ENCODE measurements around the gene GSTP1.
A peak's percentile ranks its signal among the peaks of the same experiment; 100 is the strongest.
"Not testable (repeated sequence)": the region's sequence is repeated elsewhere in the genome, so short reads cannot be mapped to it uniquely, and the experiment has no call there.

The GSTP1 gene

DNA sequence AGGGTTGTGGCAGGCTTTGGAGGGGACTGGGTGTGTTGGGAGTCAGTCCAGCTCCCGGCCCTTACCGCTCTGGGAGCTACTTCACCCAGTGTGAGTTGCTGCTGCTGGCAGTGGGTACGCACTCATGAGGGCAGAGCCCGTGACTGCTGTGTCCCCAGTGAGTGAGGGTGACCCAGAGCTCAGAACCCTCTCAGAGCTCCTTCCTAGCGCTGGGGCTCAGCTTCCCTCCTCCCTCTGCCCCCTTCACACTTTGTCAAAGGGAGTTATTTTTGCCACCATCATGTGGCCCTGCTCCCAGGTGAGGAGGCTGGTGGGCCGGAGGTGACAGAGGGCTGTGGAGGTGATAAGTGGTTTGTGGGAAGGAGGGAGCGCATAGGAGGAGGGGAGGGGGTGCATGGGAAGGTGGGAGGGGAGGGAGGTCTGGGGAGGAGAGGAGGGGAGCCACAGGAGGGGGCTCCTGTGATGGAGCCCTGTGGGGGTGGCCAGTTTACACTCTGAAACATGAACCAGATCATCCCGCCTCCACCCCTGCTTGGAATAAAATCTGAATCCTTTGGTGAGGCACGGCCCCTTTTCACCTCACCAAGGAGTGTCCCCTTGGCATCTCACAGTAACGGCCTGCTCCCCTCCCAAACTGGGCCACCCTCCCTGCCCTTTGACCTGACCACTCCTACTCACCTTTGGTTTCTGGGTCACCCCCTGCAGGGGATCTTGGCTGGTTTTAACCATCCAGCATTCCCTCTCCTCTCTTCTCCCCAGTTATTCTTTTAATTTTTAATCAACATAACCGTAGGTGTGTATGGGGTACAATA, 33.0 kb downstream of the GSTP1 start:
- no peak for DNase-seq

DNA sequence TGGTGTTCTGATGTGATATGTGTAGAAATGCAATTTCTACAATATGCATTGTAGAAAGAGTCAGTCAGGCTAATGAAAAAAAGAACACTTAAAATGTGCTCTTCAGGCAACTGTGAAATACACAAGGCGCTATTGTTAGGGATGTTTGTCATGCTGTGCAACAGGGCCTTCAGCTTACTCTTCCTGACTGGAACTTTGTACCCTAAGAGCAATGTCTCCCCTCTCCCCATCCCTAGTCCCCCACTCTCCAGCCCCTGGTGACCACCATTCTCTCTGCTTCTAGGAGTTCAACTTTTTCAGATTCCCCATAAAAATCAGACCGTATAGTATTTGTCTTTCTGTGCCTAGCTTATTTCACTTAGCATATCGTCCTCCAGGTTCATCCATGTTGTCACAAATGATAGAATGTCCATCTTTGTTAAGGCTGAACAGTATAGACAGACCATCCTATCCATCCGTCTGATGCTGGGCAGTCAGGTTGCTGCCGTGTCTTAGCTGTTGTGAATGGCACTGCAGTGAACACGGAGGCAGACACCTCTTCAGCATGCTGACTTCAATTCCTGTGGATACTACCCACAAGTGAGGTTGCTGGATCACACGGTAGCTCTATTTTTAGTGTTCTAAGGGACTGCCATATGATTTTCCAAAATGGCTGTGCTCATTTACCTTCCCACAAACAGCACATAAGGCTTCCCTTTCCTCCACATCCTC, 33.8 kb downstream of the GSTP1 start:
- DNase-seq = no peak

DNA sequence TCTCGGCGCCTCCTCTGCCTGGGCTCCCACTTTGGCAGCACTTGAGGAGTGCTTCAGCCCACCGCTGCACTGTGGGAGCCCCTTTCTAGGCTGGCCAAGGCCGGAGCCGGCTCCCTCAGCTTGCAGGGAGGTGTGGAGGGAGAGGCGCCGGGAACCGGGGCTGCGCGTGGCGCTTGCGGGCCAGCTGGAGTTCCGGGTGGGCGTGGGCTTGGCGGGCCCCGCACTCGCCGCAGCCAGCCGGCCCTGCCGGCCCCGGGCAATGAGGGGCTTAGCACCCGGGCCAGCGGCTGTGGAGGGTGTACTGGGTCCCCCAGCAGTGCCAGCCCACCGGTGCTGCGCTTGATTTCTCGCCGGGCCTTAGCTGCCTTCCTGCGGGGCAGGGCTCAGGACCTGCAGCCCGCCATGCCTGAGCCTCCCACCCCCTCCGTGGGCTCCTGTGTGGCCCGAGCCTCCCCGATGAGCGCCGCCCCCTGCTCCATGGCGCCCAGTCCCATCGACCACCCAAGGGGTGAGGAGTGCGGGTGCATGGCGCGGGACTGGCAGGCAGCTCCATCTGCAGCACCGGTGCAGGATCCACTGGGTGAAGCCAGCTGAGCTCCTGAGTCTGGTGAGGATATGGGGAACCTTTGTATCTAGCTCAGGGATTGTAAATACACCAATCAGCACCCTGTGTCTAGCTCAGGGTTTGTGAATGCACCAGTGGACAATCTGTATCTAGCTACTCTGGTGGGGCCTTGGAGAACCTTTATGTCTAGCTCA, 35.5 kb downstream of the GSTP1 start:
- DNase-seq = not testable (repeated sequence)

DNA sequence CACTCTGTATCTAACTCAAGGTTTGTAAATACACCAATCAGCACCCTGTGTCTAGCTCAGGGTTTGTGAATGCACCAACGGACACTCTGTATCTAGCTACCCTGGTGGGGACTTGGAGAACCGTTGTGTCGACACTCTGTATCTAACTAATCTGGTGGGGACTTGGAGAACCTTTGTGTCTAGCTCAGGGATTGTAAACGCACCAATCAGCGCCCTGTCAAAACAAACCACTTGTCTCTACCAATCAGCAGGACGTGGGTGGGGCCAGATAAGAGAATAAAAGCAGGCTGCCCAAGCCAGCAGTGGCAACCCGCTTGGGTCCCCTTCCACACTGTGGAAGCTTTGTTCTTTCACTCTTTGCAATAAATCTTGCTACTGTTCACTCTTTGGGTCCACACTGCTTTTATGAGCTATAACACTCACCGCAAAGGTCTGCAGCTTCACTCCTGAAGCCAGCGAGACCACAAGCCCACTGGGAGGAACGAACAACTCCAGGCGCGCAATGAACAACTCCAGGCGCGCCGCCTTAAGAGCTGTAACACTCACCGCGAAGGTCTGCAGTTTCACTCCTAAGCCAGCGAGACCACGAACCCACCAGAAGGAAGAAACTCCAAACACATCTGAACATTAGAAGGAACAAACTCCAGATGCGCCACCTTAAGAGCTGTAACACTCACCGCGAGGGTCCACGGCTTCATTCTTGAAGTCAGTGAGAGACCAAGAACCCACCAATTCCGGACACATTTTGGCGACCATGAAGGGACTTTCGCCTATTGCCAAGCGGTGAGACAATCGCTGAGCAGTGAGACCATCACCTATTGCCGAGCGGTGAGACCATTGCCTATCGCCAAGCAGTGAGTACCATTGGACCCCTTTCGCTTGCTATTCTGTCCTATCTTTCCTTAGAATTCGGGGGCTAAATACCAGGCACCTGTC, 36.3 kb downstream of the GSTP1 start:
- not testable (repeated sequence) for DNase-seq

DNA sequence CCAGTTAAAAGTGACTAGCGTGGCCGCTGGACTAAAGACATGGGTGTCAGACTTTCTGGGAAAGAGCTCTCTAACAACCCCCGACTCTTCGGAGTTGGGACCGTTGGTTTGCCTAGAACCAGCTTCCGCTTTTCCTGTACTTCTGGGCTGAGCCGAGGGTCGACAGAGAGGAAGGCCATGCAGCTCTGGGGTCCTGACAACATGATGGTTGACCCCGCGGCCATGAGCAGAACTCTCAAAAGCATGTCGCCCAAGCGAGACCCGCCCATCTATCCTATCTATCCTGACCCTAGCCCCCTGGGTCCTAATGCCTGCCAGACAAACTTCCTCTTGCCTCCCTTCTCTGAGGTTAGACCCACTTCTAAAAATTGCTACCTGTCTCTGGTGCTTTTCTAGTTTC, 37.0 kb downstream of the GSTP1 start:
- not testable (repeated sequence) for DNase-seq

GRCh38 chr11:67621928-67622327, 38.3 kb downstream of the GSTP1 start:
- DNase-seq = not testable (repeated sequence)

GRCh38 chr11:67622905-67623304, 39.3 kb downstream of the GSTP1 start:
- not testable (repeated sequence) for DNase-seq

GRCh38 chr11:67623795-67624194, 40.2 kb downstream of the GSTP1 start:
- not testable (repeated sequence) for DNase-seq

DNA sequence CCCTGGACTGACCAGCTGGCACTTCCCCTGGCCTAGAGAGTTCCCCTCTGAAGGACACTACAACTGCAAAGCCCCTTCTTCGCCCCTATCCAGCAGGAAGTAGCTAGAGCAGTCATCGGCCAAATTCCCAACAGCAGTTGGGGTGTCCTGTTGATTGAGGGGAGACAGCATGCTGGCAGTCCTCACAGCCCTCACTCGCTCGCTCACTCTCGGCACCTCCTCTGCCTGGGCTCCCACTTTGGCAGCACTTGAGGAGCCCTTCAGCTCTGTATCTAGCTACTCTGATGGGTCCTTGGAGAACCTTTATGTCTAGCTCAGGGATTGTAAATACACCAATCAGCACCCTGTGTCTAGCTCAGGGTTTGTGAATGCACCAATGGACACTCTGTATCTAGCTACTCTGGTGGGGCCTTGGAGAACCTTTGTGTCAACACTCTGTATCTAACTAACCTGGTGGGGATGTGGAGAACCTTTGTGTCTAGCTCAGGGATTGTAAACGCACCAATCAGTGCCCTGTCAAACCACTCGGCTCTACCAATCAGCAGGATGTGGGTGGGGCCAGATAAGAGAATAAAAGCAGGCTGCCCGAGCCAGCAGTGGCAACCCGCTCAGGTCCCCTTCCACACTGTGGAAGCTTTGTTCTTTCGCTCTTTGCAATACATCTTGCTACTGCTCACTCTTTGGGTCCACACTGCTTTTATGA, 42.7 kb downstream of the GSTP1 start:
- not testable (repeated sequence) for DNase-seq

GRCh38 chr11:67626970-67627369, 43.4 kb downstream of the GSTP1 start:
- no peak for DNase-seq

GRCh38 chr11:67627441-67627811, 43.8 kb downstream of the GSTP1 start:
- DNase-seq = no peak

GRCh38 chr11:67627812-67628624, 44.4 kb downstream of the GSTP1 start:
- DNase-seq = no peak

DNA sequence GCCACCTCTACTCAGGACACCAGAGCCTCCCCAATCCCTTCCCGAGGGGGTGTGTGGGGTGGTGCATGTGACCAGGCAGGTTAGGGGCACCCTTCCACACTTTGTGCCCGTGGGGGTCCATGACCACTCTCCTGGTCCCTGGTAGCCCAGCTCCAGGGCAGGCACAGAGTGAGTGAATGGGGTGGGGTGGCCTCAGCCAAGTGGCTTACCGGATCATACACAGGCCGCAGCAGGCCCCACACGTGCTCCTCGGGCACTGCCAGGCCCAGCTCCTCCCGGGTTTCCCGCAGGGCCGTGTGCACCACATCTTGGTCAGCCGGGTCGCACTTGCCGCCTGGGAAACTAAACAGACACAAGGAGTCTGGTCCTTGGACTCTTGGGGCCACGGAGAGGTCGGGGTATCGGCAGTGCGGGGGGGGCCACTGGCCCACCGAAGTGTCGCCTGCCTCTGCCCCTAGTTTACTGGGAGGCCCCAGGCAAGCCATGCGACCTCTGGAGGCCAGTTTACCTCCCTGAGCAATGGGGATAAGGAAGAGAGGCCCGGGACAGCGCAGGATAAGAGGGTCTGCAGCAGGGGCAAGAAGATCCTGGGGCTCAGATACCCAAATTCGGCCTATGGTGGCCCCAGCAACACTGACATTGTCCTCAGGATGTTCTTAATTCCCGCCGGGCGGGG, 45.2 kb downstream of the GSTP1 start:
- DNase-seq = no peak

DNA sequence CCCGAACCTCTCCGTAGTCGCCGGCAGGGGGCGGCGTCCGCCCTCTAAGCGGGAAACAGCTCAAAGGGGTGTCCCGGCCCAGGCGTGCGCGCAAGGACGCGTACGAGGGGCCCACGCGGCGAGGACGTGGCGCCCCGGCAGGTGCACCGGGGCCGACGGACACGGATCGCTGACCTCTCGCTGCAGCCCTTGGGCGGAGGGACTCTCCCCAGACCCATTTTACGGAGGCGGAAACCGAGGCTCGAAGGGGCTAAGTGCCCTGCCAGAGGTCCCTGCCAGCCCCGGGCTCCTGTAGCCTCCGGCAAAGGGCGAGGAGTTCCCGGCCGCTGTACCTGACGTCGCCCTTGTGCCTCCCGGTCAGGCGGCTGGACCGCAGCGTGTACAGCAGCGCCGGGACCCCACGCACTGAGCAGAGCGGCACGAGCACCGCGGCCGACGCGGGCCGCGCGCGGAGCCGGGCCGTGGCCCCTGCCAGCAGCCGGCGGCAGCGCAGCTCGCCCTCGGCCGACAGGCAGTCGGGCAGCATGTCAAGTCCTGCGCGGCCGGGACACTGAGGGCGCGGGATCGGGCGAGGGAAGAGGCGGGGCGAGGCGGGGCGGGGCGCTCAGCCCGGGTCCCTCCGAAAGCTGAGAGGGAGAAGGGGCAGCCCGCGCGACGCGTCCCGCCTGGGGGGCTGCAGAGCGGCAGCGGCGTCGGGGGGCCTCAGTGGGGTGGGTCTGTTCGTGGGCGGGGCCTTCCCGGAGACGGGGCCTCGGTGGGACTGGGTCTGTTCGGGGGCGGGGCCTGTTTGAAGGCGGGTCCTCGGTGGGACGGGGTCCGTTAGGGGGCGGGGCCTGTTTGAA, 46.0 kb downstream of the GSTP1 start, which contains the start of gene NUDT8:
Gene NUDT8, minus strand, starts transcription at position 552 of the 842 bp plus-strand sequence. Its CDS starts 26 bp downstream, at position 526.
- DNase-seq = peak; percentile 94

GRCh38 chr11:67630228-67630942, 46.8 kb downstream of the GSTP1 start:
- peak; percentile 98 for DNase-seq

- DNase-seq = no peak
Measured at GRCh38 chr11:67630943-67631331, 47.3 kb downstream of the GSTP1 start.

DNA sequence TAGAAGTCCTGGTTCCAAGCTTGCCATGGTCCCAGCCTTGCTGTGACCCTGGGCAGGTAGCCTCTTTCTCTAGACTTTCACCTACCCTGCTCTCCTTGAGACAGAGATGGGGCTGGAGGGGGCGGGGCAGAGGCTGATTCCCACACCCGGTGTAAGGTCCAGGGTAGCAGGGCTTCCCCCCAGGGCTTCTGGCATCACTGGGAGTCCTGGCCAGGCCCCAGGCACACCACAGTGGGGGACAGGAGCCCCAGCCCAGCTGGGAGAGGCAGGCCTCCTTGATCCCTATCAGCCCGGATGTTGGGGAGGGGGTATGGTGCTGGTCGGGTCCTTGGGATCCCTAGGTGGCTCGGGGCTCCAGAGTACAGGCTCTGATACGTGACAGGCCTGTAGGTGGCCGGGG, 47.8 kb downstream of the GSTP1 start:
- DNase-seq = peak; percentile 48

GRCh38 chr11:67631853-67632174, 48.2 kb downstream of the GSTP1 start:
- no peak for DNase-seq

Measured in activated CD8-positive, alpha-beta memory T cell treated with anti-CD3 and anti-CD28 coated beads, Interleukin-2, amount 50 U/mL, for 48 hours (primary cell).